Trophoblast cell (in vitro differentiated cells and primary cell): ENCODE results near the gene HP1BP3.

ENCODE experiments used
- DNase-seq, 2 donors: peaks; one replicate each; pipeline ENCODE4 v3.0.0-alpha.2; 2016
- H2AFZ ChIP-seq: 2 replicates; pipeline ENCODE4 v1.6.1; 2013; ENCODE audit warnings: low read length, moderate library complexity, mild to moderate bottlenecking; ENCODE audit not compliant: insufficient read depth, poor library complexity
- H2AK5ac ChIP-seq: 2 replicates; pipeline ENCODE4 v1.6.1; 2013; ENCODE audit warnings: mild to moderate bottlenecking, low read length
- H2BK120ac ChIP-seq: 2 replicates; pipeline ENCODE4 v1.6.1; 2013; ENCODE audit warnings: low read length, mild to moderate bottlenecking, moderate library complexity; ENCODE audit not compliant: insufficient read depth, poor library complexity
- H2BK12ac ChIP-seq: 2 replicates; pipeline ENCODE4 v1.6.1; 2013; ENCODE audit warnings: mild to moderate bottlenecking, low read length, moderate library complexity
- H2BK5ac ChIP-seq: 2 replicates; pipeline ENCODE4 v1.6.1; 2013; ENCODE audit warnings: low read length, low read depth, moderate library complexity, mild to moderate bottlenecking; ENCODE audit not compliant: poor library complexity
- H3K14ac ChIP-seq: 2 replicates; pipeline ENCODE4 v1.6.1; 2013; ENCODE audit warnings: mild to moderate bottlenecking, low read length
- H3K18ac ChIP-seq: 2 replicates; pipeline ENCODE4 v1.6.1; 2013; ENCODE audit warnings: mild to moderate bottlenecking, low read length
- H3K23ac ChIP-seq: 2 replicates; pipeline ENCODE4 v1.6.1; 2013; ENCODE audit warnings: low read length
- H3K27ac ChIP-seq: 2 replicates; pipeline ENCODE4 v1.5.1; 2013; ENCODE audit warnings: low read depth, mild to moderate bottlenecking, inconsistent platforms, low read length, moderate library complexity
- H3K27me3 ChIP-seq: 2 replicates; pipeline ENCODE4 v1.6.1; 2013; ENCODE audit warnings: inconsistent platforms, mild to moderate bottlenecking, low read length, moderate library complexity; ENCODE audit not compliant: insufficient read depth
- H3K36me3 ChIP-seq, 2 experiments: 1 replicate in 1 of 2; 2 replicates in 1 of 2; pipeline ENCODE4 v1.6.1; 2013; ENCODE audit warnings: low read length in 2 of 2, mild to moderate bottlenecking in 2 of 2, moderate library complexity in 1 of 2; ENCODE audit not compliant: insufficient read depth in 2 of 2, control insufficient read depth in 1 of 2
- H3K4ac ChIP-seq: 2 replicates; pipeline ENCODE4 v1.6.1; 2013; ENCODE audit warnings: low read depth, mild to moderate bottlenecking, low read length, moderate library complexity
- H3K4me1 ChIP-seq, 2 experiments: 1 replicate in 1 of 2; 2 replicates in 1 of 2; pipeline ENCODE4 v1.6.1; 2013; ENCODE audit warnings: low read length in 2 of 2, mild to moderate bottlenecking in 2 of 2, moderate library complexity in 1 of 2; ENCODE audit not compliant: insufficient read depth in 2 of 2, control insufficient read depth in 1 of 2
- H3K4me2 ChIP-seq: 2 replicates; pipeline ENCODE4 v1.6.1; 2013; ENCODE audit warnings: inconsistent platforms, mild to moderate bottlenecking, low read length, moderate library complexity
- H3K4me3 ChIP-seq: 2 replicates; pipeline ENCODE4 v1.5.1; 2013; ENCODE audit warnings: mild to moderate bottlenecking, low read depth, low read length, inconsistent platforms
- H3K79me1 ChIP-seq: one replicate; pipeline ENCODE4 v1.6.1; 2013; ENCODE audit warnings: low read length
- H3K79me2 ChIP-seq: 2 replicates; pipeline ENCODE4 v1.6.1; 2013; ENCODE audit warnings: low read length, mild to moderate bottlenecking; ENCODE audit not compliant: control insufficient read depth, insufficient read depth, poor library complexity
- H3K9ac ChIP-seq: 2 replicates; pipeline ENCODE4 v1.6.1; 2013; ENCODE audit warnings: mild to moderate bottlenecking, low read length
- H3K9me3 ChIP-seq: 2 replicates; pipeline ENCODE4 v1.6.1; 2013; ENCODE audit warnings: low read depth, mild to moderate bottlenecking, control low read depth, inconsistent platforms, low read length; ENCODE audit not compliant: insufficient read depth
- H4K12ac ChIP-seq: 2 replicates; pipeline ENCODE4 v1.6.1; 2013; ENCODE audit warnings: low read depth, mild to moderate bottlenecking, low read length, moderate library complexity
- H4K8ac ChIP-seq: 2 replicates; pipeline ENCODE4 v1.6.1; 2013; ENCODE audit warnings: low read depth, mild to moderate bottlenecking, low read length, moderate library complexity
- H4K91ac ChIP-seq: one replicate; pipeline ENCODE4 v1.6.1; 2013; ENCODE audit warnings: low read depth, mild to moderate bottlenecking, low read length, moderate library complexity
- WGBS: extraction: QIAGEN DNeasy Blood & Tissue Kit; methylation state at CpG from one replicate; pipeline ENCODE4 v1.1.7; 2013; ENCODE audit warnings: missing lambda C conversion rate; ENCODE audit not compliant: insufficient read length, insufficient coverage; ENCODE audit errors: extremely low coverage; 5-methylcytosine and 5-hydroxymethylcytosine counted together

HP1BP3 gene

GRCh38 chr1:20717452-20718342 lies 69.4 kb downstream of the HP1BP3 start, which contains the start of gene KIF17:
Gene KIF17 (minus strand): TSS chr1:20718007. CDS start chr1:20717706, 301 bp downstream.
- H3K9ac ChIP-seq, result no peak within 1 kb of the TSS
- no CpG with 5 or more reads among the region's 112 CpGs for WGBS
- H4K91ac ChIP-seq, result peak within 1 kb of the TSS; percentile 45
- peaks cover 2% of the 10 kb centered on the region for H3K79me2 ChIP-seq
- H2BK120ac ChIP-seq, result peak within 1 kb of the TSS; percentile 18
- peak within 1 kb of the TSS; percentile 50 for H4K8ac ChIP-seq
- peaks cover 4 to 9% of the 10 kb centered on the region in 2 experiments for H3K4me1 ChIP-seq
- no peak within 1 kb of the TSS for H2AK5ac ChIP-seq
- H2BK12ac ChIP-seq, result no peak within 1 kb of the TSS
- H3K14ac ChIP-seq, result peak within 1 kb of the TSS; percentile 7
- no peak within 1 kb of the TSS for H3K23ac ChIP-seq
- H3K9me3 ChIP-seq, result no peaks in the 10 kb centered on the region
- peaks cover 5% of the 10 kb centered on the region for H3K27me3 ChIP-seq
- DNase-seq, result peak; percentile 42 to 68
- peaks cover 8% of the 10 kb centered on the region for H3K79me1 ChIP-seq
- H4K12ac ChIP-seq, result peak within 1 kb of the TSS; percentile 46
- H3K18ac ChIP-seq, result peak within 1 kb of the TSS; percentile 33
- H3K4me2 ChIP-seq, result peak within 1 kb of the TSS; percentile 73
- no peaks in the 10 kb centered on the region for H3K36me3 ChIP-seq
- no peak within 1 kb of the TSS for H3K4ac ChIP-seq
- peak within 1 kb of the TSS; percentile 68 for H3K4me3 ChIP-seq
- H2AFZ ChIP-seq, result peak within 1 kb of the TSS; percentile 66
- H2BK5ac ChIP-seq, result no peak within 1 kb of the TSS
- no peak within 1 kb of the TSS for H3K27ac ChIP-seq

GRCh38 chr1:20716232-20716631 lies 70.9 kb downstream of the HP1BP3 start:
- Histone ChIP-seq H4K91ac (no peak overlapping the region), H3K23ac (no peak overlapping the region), H2BK5ac (no peak overlapping the region), H2AK5ac (no peak overlapping the region), H3K36me3 (no peaks in the 10 kb centered on the region), H3K4ac (no peak overlapping the region), H3K79me1 (peaks cover 8% of the 10 kb centered on the region), H3K4me2 (no peak overlapping the region), H4K8ac (no peak overlapping the region), H4K12ac (no peak overlapping the region), H3K14ac (no peak overlapping the region), H2BK12ac (no peak overlapping the region), H3K9ac (no peak overlapping the region), H2AFZ (no peak overlapping the region), H3K18ac (no peak overlapping the region), H3K79me2 (peaks cover 2% of the 10 kb centered on the region), H2BK120ac (no peak overlapping the region), H3K27me3 (peaks cover 5% of the 10 kb centered on the region), H3K4me3 (no peak overlapping the region), H3K4me1 (peaks cover 4 to 9% of the 10 kb centered on the region in 2 experiments), H3K27ac (no peak overlapping the region), H3K9me3 (no peaks in the 10 kb centered on the region)
- WGBS, result no CpG with 5 or more reads among the region's 13 CpGs
- no peak for DNase-seq

GRCh38 chr1:20715406-20715805 lies 71.7 kb downstream of the HP1BP3 start:
- peak overlapping the region; percentile 4 for H4K91ac ChIP-seq
- peaks cover 8% of the 10 kb centered on the region for H3K79me1 ChIP-seq
- H3K9ac ChIP-seq, result no peak overlapping the region
- H3K9me3 ChIP-seq, result no peaks in the 10 kb centered on the region
- no CpG with 5 or more reads among the region's 15 CpGs for WGBS
- H3K4me2 ChIP-seq, result no peak overlapping the region
- H3K4me1 ChIP-seq, result peaks cover 4 to 9% of the 10 kb centered on the region in 2 experiments
- H3K4ac ChIP-seq, result no peak overlapping the region
- H3K27me3 ChIP-seq, result peaks cover 5% of the 10 kb centered on the region
- no peak overlapping the region for H3K27ac ChIP-seq
- H2AFZ ChIP-seq, result no peak overlapping the region
- no peak for DNase-seq
- no peak overlapping the region for H3K23ac ChIP-seq
- H4K8ac ChIP-seq, result no peak overlapping the region
- H3K36me3 ChIP-seq, result no peaks in the 10 kb centered on the region
- no peak overlapping the region for H3K14ac ChIP-seq
- H2BK120ac ChIP-seq, result no peak overlapping the region
- H3K4me3 ChIP-seq, result no peak overlapping the region
- no peak overlapping the region for H2AK5ac ChIP-seq
- H4K12ac ChIP-seq, result no peak overlapping the region
- H3K18ac ChIP-seq, result no peak overlapping the region
- no peak overlapping the region for H2BK5ac ChIP-seq
- H3K79me2 ChIP-seq, result peaks cover 2% of the 10 kb centered on the region
- H2BK12ac ChIP-seq, result no peak overlapping the region

GRCh38 chr1:20713440-20713839 lies 73.7 kb downstream of the HP1BP3 start:
- H3K9ac ChIP-seq, result no peak overlapping the region
- H3K4me1 ChIP-seq, result peaks cover 4 to 9% of the 10 kb centered on the region in 2 experiments
- H3K36me3 ChIP-seq, result no peaks in the 10 kb centered on the region
- no peak overlapping the region for H3K4ac ChIP-seq
- H2BK5ac ChIP-seq, result no peak overlapping the region
- H4K12ac ChIP-seq, result no peak overlapping the region
- no peak overlapping the region for H3K4me3 ChIP-seq
- H3K4me2 ChIP-seq, result no peak overlapping the region
- no peak overlapping the region for H3K27ac ChIP-seq
- no peak overlapping the region for H2AFZ ChIP-seq
- peaks cover 8% of the 10 kb centered on the region for H3K79me1 ChIP-seq
- H3K23ac ChIP-seq, result no peak overlapping the region
- no peak overlapping the region for H4K91ac ChIP-seq
- H3K14ac ChIP-seq, result no peak overlapping the region
- DNase-seq, result no peak
- H3K79me2 ChIP-seq, result peaks cover 2% of the 10 kb centered on the region
- no peak overlapping the region for H4K8ac ChIP-seq
- no peak overlapping the region for H2AK5ac ChIP-seq
- peaks cover 3% of the 10 kb centered on the region for H3K27me3 ChIP-seq
- H3K18ac ChIP-seq, result no peak overlapping the region
- WGBS, result no CpG with 5 or more reads among the region's 6 CpGs
- H2BK120ac ChIP-seq, result no peak overlapping the region
- peaks cover 3% of the 10 kb centered on the region for H3K9me3 ChIP-seq
- H2BK12ac ChIP-seq, result no peak overlapping the region
